RWPE2 (cell line): ENCODE data around the gene HMCN2.
A peak's percentile ranks its signal among the peaks of the same experiment; 100 is the strongest.

Experiments used
- ATAC-seq: fragments of 200-7000 bp; cut with Tn5 transposase; 3 replicates; pipeline ENCODE4 v1.9.1; 2021; ENCODE audit warnings: low read depth
- DNase-seq: peaks from one replicate; pipeline ENCODE4 v3.0.0-alpha.2; 2020; ENCODE audit warnings: low spot score
- H3K27ac ChIP-seq: fragments of 450-650 bp; 2 replicates; pipeline ENCODE4 v1.5.1; 2017; ENCODE audit warnings: mild to moderate bottlenecking; ENCODE audit not compliant: poor library complexity, severe bottlenecking
- H3K27me3 ChIP-seq: fragments of 250-450 bp; sonication (Bioruptor Pico); 2 replicates; pipeline ENCODE4 v1.5.1; 2021; ENCODE audit warnings: mild to moderate bottlenecking, moderate library complexity; ENCODE audit not compliant: insufficient read depth, poor library complexity, severe bottlenecking
- H3K36me3 ChIP-seq: fragments of 250-450 bp; sonication (Bioruptor Pico); 2 replicates; pipeline ENCODE4 v1.5.1; 2020; ENCODE audit warnings: low read depth, mild to moderate bottlenecking, moderate library complexity
- H3K4me1 ChIP-seq: fragments of 250-450 bp; sonication (Bioruptor Pico); 2 replicates; pipeline ENCODE4 v1.5.1; 2021; ENCODE audit warnings: mild to moderate bottlenecking, moderate library complexity; ENCODE audit not compliant: insufficient read depth, poor library complexity, severe bottlenecking
- H3K4me3 ChIP-seq: fragments of 250-450 bp; sonication (Bioruptor Pico); 2 replicates; pipeline ENCODE4 v1.5.1; 2021; ENCODE audit warnings: mild to moderate bottlenecking, moderate library complexity; ENCODE audit not compliant: severe bottlenecking
- H3K9me3 ChIP-seq: fragments of 250-450 bp; sonication (Bioruptor Pico); 2 replicates; pipeline ENCODE4 v1.5.1; 2021; ENCODE audit warnings: mild to moderate bottlenecking, moderate library complexity; ENCODE audit not compliant: severe bottlenecking
- CTCF ChIP-seq: fragments of 450-650 bp; IDR thresholded peaks from one replicate; pipeline ENCODE4 v1.5.1; 2017; ENCODE audit warnings: mild to moderate bottlenecking, moderate library complexity; ENCODE audit not compliant: poor library complexity, severe bottlenecking

Gene HMCN2

GRCh38 chr9:130225071-130225470, 40.5 kb upstream of the HMCN2 start:
- DNase-seq (no peak), ATAC-seq (no peak)
- Histone ChIP-seq H3K27me3 (no peaks in the 10 kb centered on the region), H3K27ac (no peak overlapping the region), H3K36me3 (peaks cover 34% of the 10 kb centered on the region), H3K4me1 (no peaks in the 10 kb centered on the region), H3K9me3 (peaks cover 3% of the 10 kb centered on the region), H3K4me3 (no peak overlapping the region)
- TF ChIP-seq CTCF, result no peak

GRCh38 chr9:130225586-130225985, 40.0 kb upstream of the HMCN2 start:
- no peak overlapping the region for H3K27ac ChIP-seq
- no peaks in the 10 kb centered on the region for H3K27me3 ChIP-seq
- H3K4me3 ChIP-seq, result no peak overlapping the region
- peaks cover 3% of the 10 kb centered on the region for H3K9me3 ChIP-seq
- no peak for ATAC-seq
- peaks cover 34% of the 10 kb centered on the region for H3K36me3 ChIP-seq
- peak; percentile 36 for DNase-seq
- no peak for TF ChIP-seq CTCF
- H3K4me1 ChIP-seq, result no peaks in the 10 kb centered on the region

GRCh38 chr9:130226112-130226511, 39.4 kb upstream of the HMCN2 start:
- no peak overlapping the region for H3K4me3 ChIP-seq
- DNase-seq (peak; percentile 39), ATAC-seq (no peak)
- H3K36me3 ChIP-seq, result peaks cover 34% of the 10 kb centered on the region
- no peak overlapping the region for H3K27ac ChIP-seq
- H3K27me3 ChIP-seq, result no peaks in the 10 kb centered on the region
- TF ChIP-seq CTCF, result no peak
- H3K4me1 ChIP-seq, result no peaks in the 10 kb centered on the region
- peaks cover 3% of the 10 kb centered on the region for H3K9me3 ChIP-seq

GRCh38 chr9:130227833-130228232, 37.7 kb upstream of the HMCN2 start:
- DNase-seq (peak; percentile 18), ATAC-seq (no peak)
- Histone ChIP-seq H3K4me1 (no peaks in the 10 kb centered on the region), H3K27ac (no peak overlapping the region), H3K36me3 (peaks cover 36% of the 10 kb centered on the region), H3K9me3 (peaks cover 3% of the 10 kb centered on the region), H3K4me3 (no peak overlapping the region), H3K27me3 (no peaks in the 10 kb centered on the region)
- no peak for TF ChIP-seq CTCF

- H3K36me3 ChIP-seq, result peaks cover 36% of the 10 kb centered on the region
- no peak for ATAC-seq
- TF ChIP-seq CTCF, result no peak
These were observed 35.8 kb upstream of the HMCN2 start for GRCh38 chr9:130229759-130230158.

More at GRCh38 chr9:130229759-130230158, 35.8 kb upstream of the HMCN2 start:
- Histone ChIP-seq H3K9me3 (peaks cover 3% of the 10 kb centered on the region), H3K27me3 (no peaks in the 10 kb centered on the region), H3K4me1 (no peaks in the 10 kb centered on the region), H3K4me3 (no peak overlapping the region), H3K27ac (no peak overlapping the region)
- no peak for DNase-seq
